DND-41 (cell line): ENCODE measurements around the gene OSBPL5.
A peak's percentile ranks its signal among the peaks of the same experiment; 100 is the strongest.

Experiments
- ATAC-seq: fragments of 200-7000 bp; cut with Tn5 transposase; 3 replicates; pipeline ENCODE4 v1.9.1; 2021; ENCODE audit warnings: low read depth; ENCODE audit not compliant: insufficient read depth
- DNase-seq: peaks from one replicate; pipeline ENCODE4 v3.0.0-alpha.2; 2020
- H2AFZ ChIP-seq: 2 replicates; pipeline ENCODE4 v1.6.0; 2012; ENCODE audit warnings: low read depth, low read length
- H3K27ac ChIP-seq: 2 replicates; pipeline ENCODE4 v1.5.1; 2012; ENCODE audit warnings: low read length, inconsistent platforms
- H3K27me3 ChIP-seq: fragments of 200-600 bp; sonication (generic); 2 replicates; pipeline ENCODE4 v1.6.0; 2012; ENCODE audit warnings: low read length, mild to moderate bottlenecking, inconsistent platforms; ENCODE audit not compliant: insufficient read depth, poor library complexity
- H3K36me3 ChIP-seq: 2 replicates; pipeline ENCODE4 v1.5.1; 2012; ENCODE audit warnings: low read length, inconsistent platforms; ENCODE audit not compliant: insufficient read depth
- H3K4me1 ChIP-seq: 2 replicates; pipeline ENCODE4 v1.5.1; 2012; ENCODE audit warnings: mild to moderate bottlenecking, low read length; ENCODE audit not compliant: insufficient read depth
- H3K4me2 ChIP-seq: 2 replicates; pipeline ENCODE4 v1.6.0; 2012; ENCODE audit warnings: mild to moderate bottlenecking, moderate library complexity, low read length, inconsistent platforms; ENCODE audit not compliant: insufficient read depth
- H3K4me3 ChIP-seq, 2 experiments: fragments of 200-600 bp in 1 of 2; shearing (Covaris generic) in 1 of 2; 2 replicates each; pipeline ENCODE4 v1.5.1; 2012 to 2016; ENCODE audit warnings: inconsistent platforms in 2 of 2, low read length in 2 of 2, mild to moderate bottlenecking in 2 of 2, low read depth in 1 of 2, moderate library complexity in 1 of 2
- H3K79me2 ChIP-seq: 2 replicates; pipeline ENCODE4 v1.6.0; 2012; ENCODE audit warnings: low read length, inconsistent platforms; ENCODE audit not compliant: insufficient read depth
- H3K9ac ChIP-seq: 2 replicates; pipeline ENCODE4 v1.6.0; 2012; ENCODE audit warnings: low read depth, mild to moderate bottlenecking, inconsistent platforms, low read length, moderate library complexity
- H3K9me3 ChIP-seq: 2 replicates; pipeline ENCODE4 v1.5.1; 2012; ENCODE audit warnings: low read length, moderate library complexity, mild to moderate bottlenecking, inconsistent platforms; ENCODE audit not compliant: insufficient read depth, severe bottlenecking
- H4K20me1 ChIP-seq: 2 replicates; pipeline ENCODE4 v1.6.0; 2012; ENCODE audit warnings: low read length; ENCODE audit not compliant: insufficient read depth
- CTCF ChIP-seq: IDR thresholded peaks from 2 replicates; pipeline ENCODE4 v1.5.1; 2012; ENCODE audit warnings: borderline replicate concordance, low read length, moderate library complexity, mild to moderate bottlenecking; ENCODE audit not compliant: poor library complexity, severe bottlenecking; ENCODE audit errors: extremely low read depth
- EZH2 ChIP-seq: IDR thresholded peaks from 3 replicates; pipeline ENCODE4 v1.6.1; 2012; ENCODE audit warnings: borderline replicate concordance, low read depth, mild to moderate bottlenecking, moderate library complexity, low read length, inconsistent platforms; ENCODE audit not compliant: severe bottlenecking

Gene OSBPL5

GRCh38 chr11:3087821-3088800 lies 77.0 kb downstream of the OSBPL5 start:
- H3K27me3 ChIP-seq, result no peaks in the 10 kb centered on the region
- no peak overlapping the region for H3K27ac ChIP-seq
- no peak for TF ChIP-seq CTCF
- ATAC-seq (0 out of 3 replicates have a peak, but pooled peaks have one; percentile 3), DNase-seq (no peak)
- no peaks in the 10 kb centered on the region for H3K9me3 ChIP-seq
- no peaks in the 10 kb centered on the region for H3K79me2 ChIP-seq
- H4K20me1 ChIP-seq, result peaks cover 23% of the 10 kb centered on the region
- no peak overlapping the region for H3K9ac ChIP-seq
- no peak overlapping the region for H3K4me2 ChIP-seq
- H3K4me1 ChIP-seq, result no peaks in the 10 kb centered on the region
- H2AFZ ChIP-seq, result no peak overlapping the region
- peaks cover 48% of the 10 kb centered on the region for H3K36me3 ChIP-seq
- no peak overlapping the region for H3K4me3 ChIP-seq

GRCh38 chr11:3087373-3087772 lies 77.7 kb downstream of the OSBPL5 start:
- Histone ChIP-seq H3K27me3 (no peaks in the 10 kb centered on the region), H3K36me3 (peaks cover 41% of the 10 kb centered on the region), H3K79me2 (no peaks in the 10 kb centered on the region), H4K20me1 (peaks cover 16% of the 10 kb centered on the region), H3K9ac (no peak overlapping the region), H3K4me3 (no peak overlapping the region), H3K4me2 (no peak overlapping the region), H3K9me3 (no peaks in the 10 kb centered on the region), H3K4me1 (no peaks in the 10 kb centered on the region), H2AFZ (no peak overlapping the region), H3K27ac (no peak overlapping the region)
- ATAC-seq (no peak), DNase-seq (no peak)
- no peak for TF ChIP-seq CTCF
- no peak for TF ChIP-seq EZH2

GRCh38 chr11:3086671-3087150 lies 78.4 kb downstream of the OSBPL5 start:
- Histone ChIP-seq H4K20me1 (peaks cover 11% of the 10 kb centered on the region; the same call in 1 of the 2 replicates), H2AFZ (no peak overlapping the region), H3K27me3 (no peaks in the 10 kb centered on the region), H3K4me1 (no peaks in the 10 kb centered on the region), H3K36me3 (peaks cover 35% of the 10 kb centered on the region), H3K4me2 (no peak overlapping the region), H3K4me3 (no peak overlapping the region), H3K9me3 (no peaks in the 10 kb centered on the region), H3K27ac (no peak overlapping the region), H3K9ac (no peak overlapping the region), H3K79me2 (no peaks in the 10 kb centered on the region)
- TF ChIP-seq EZH2 (no peak), CTCF (no peak)
- DNase-seq (peak; percentile 10), ATAC-seq (no peak; the same call in none of the 3 replicates)
